Measurements from ENCODE around the gene N4BP2. TPM values are rescaled to one million over a fixed set of nuclear protein-coding genes. Genes with fewer than 3 reads are reported as not detected.

N4BP2 gene
- total RNA-seq, 1 donor from 2014 or later: 11.9 TPM

GRCh38 chr4:40205259-40206198 lies 148.9 kb downstream of the N4BP2 start:
- Histone ChIP-seq H3K36me3 (ENCODE audit: control insufficient read depth, insufficient read depth, low read length) (no peaks in the 10 kb centered on the region), H3K27me3 (ENCODE audit: control insufficient read depth, insufficient read depth, low read length) (no peaks in the 10 kb centered on the region), H3K4me3 (ENCODE audit: low read depth, low read length) (no peak overlapping the region)
- DNase-seq (ENCODE audit: low read depth): no peak
- TF ChIP-seq CTCF (IDR thresholded peaks at IDR 0.05; ENCODE audit: insufficient read depth, low read length, poor library complexity, severe bottlenecking): no peak

GRCh38 chr4:40206426-40206825 lies 149.8 kb downstream of the N4BP2 start:
- Histone ChIP-seq H3K36me3 (ENCODE audit: control insufficient read depth, insufficient read depth, low read length) (no peaks in the 10 kb centered on the region), H3K4me3 (ENCODE audit: low read depth, low read length) (no peak overlapping the region), H3K27me3 (ENCODE audit: control insufficient read depth, insufficient read depth, low read length) (no peaks in the 10 kb centered on the region)
- no peak for TF ChIP-seq CTCF (IDR thresholded peaks at IDR 0.05; ENCODE audit: insufficient read depth, low read length, poor library complexity, severe bottlenecking)
- no peak for DNase-seq (ENCODE audit: low read depth)

Other genes starting within 250 kb of the N4BP2 start
- 60.9 and 69.3 TPM in 2 replicates for gene PDS5A, start 78.9 kb upstream of the N4BP2 start, total RNA-seq
- gene RHOH, start 140.2 kb downstream of the N4BP2 start, total RNA-seq: not detected in 2 replicates

All from kidney epithelial cell (primary cell).